ENCODE results near the gene BRME1.

DNA sequence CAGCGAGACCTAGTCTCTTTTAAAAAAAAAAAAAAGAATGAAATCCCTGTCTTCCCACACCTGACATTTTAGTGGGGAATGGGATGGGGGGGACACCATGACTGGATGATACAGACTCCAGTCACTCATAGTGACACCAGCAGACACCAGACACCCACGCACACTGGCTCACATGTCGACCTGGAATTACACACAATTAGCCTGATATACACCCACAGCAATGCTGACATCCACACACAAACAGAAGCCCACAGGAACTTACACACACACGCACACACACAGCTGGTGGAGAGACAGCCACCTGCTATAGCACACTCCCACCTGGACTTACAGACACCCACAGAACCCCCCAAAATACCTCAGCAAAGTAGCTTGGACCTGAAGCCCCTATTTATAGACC, 37.3 kb downstream of the BRME1 start:
- TF ChIP-seq, protein P1, sequence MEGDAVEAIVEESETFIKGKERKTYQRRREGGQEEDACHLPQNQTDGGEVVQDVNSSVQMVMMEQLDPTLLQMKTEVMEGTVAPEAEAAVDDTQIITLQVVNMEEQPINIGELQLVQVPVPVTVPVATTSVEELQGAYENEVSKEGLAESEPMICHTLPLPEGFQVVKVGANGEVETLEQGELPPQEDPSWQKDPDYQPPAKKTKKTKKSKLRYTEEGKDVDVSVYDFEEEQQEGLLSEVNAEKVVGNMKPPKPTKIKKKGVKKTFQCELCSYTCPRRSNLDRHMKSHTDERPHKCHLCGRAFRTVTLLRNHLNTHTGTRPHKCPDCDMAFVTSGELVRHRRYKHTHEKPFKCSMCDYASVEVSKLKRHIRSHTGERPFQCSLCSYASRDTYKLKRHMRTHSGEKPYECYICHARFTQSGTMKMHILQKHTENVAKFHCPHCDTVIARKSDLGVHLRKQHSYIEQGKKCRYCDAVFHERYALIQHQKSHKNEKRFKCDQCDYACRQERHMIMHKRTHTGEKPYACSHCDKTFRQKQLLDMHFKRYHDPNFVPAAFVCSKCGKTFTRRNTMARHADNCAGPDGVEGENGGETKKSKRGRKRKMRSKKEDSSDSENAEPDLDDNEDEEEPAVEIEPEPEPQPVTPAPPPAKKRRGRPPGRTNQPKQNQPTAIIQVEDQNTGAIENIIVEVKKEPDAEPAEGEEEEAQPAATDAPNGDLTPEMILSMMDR (IDR thresholded peaks at IDR 0.05; ENCODE audit: insufficient read depth, low read length, poor library complexity, severe bottlenecking): no peak
- no peak for TF ChIP-seq EZH2phosphoT487 (conservative IDR thresholded peaks at IDR 0.05; ENCODE audit: low read length)
